ACC112 (cell line): ENCODE data around the gene POC1A.
"Not testable (repeated sequence)": the region's sequence is repeated elsewhere in the genome, so short reads cannot be mapped to it uniquely, and the experiment has no call there.

ENCODE experiments used
- H2AFZ ChIP-seq: fragments of 200-600 bp; sonication (generic); one replicate; pipeline ENCODE4 v1.6.0; 2017; ENCODE audit warnings: antibody characterized with exemption, low read length; ENCODE audit not compliant: unreplicated experiment
- H3K27ac ChIP-seq: fragments of 200-600 bp; sonication (generic); 2 replicates; pipeline ENCODE4 v1.5.1; 2014; ENCODE audit warnings: low read depth, mild to moderate bottlenecking, antibody characterized with exemption, low read length, moderate library complexity
- H3K27me3 ChIP-seq: fragments of 200-600 bp; sonication (generic); 2 replicates; pipeline ENCODE4 v1.6.1; 2014; ENCODE audit warnings: mild to moderate bottlenecking, antibody characterized with exemption, low read length, moderate library complexity, mixed read lengths; ENCODE audit not compliant: insufficient read depth
- H3K36me3 ChIP-seq: fragments of 200-600 bp; sonication (generic); 2 replicates; pipeline ENCODE4 v1.6.1; 2016; ENCODE audit warnings: mild to moderate bottlenecking, antibody characterized with exemption, low read length, moderate library complexity, mixed read lengths; ENCODE audit not compliant: insufficient read depth
- H3K4me1 ChIP-seq: fragments of 200-600 bp; sonication (generic); one replicate; pipeline ENCODE4 v1.6.1; 2016; ENCODE audit warnings: low read length, mixed read lengths; ENCODE audit not compliant: insufficient read depth, unreplicated experiment, control insufficient read depth
- H3K4me3 ChIP-seq: fragments of 200-600 bp; sonication (generic); 2 replicates; pipeline ENCODE4 v1.5.1; 2014; ENCODE audit warnings: mild to moderate bottlenecking, low read depth, low read length
- H3K79me2 ChIP-seq: fragments of 200-600 bp; sonication (generic); one replicate; pipeline ENCODE4 v1.6.0; 2016; ENCODE audit warnings: low read length; ENCODE audit not compliant: control insufficient read depth, unreplicated experiment, insufficient read depth

The POC1A gene

DNA sequence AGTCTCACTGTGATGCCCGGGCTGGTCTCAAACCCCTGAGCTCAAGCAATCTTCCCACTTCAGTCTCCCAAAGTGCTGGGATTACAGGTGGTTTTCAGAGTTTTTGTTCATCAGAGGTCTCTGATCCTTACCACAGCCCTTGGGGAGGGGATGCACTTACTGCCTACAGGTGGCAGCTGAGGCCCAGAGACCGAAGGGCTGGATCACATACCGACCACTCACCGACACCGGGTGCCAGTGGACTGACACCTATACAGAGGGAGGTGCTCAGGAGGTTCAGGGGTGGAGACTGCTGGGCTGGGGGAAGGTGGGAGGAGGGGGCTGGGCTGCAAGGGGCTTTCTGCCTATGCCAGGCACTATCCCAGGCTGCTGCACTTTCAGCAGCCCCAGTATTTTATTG, 117.4 kb downstream of the POC1A start:
- Histone ChIP-seq H2AFZ (no peak overlapping the region), H3K27ac (no peak overlapping the region), H3K4me1 (peaks cover 4% of the 10 kb centered on the region), H3K79me2 (no peaks in the 10 kb centered on the region), H3K36me3 (no peaks in the 10 kb centered on the region), H3K27me3 (no peaks in the 10 kb centered on the region), H3K4me3 (no peak overlapping the region)

DNA sequence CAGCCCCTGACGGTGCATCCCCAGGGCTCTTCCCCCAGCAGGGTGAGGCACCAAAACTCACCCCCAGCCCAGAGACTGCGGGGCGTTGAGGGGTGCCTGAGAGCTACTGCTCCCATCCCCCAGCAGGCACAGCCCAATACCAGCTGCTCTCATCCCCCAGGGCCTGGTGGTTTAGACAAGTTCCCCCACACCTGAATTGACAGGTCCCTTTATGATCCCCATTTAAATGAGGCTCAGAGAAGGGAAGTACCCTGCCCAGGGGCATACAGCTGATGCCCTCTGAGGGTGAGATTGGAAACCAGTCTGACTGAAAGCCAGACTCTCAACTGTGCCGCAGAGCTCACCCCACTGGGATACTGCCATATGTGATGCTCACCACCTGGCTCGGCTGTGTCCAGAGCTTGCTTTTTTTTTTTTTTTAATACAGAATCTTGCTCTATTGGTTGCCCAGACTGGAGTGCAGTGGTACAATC, 118.0 kb downstream of the POC1A start:
- no peak overlapping the region for H2AFZ ChIP-seq
- no peaks in the 10 kb centered on the region for H3K36me3 ChIP-seq
- no peak overlapping the region for H3K4me3 ChIP-seq
- H3K79me2 ChIP-seq, result no peaks in the 10 kb centered on the region
- peaks cover 4% of the 10 kb centered on the region for H3K4me1 ChIP-seq
- no peak overlapping the region for H3K27ac ChIP-seq
- no peaks in the 10 kb centered on the region for H3K27me3 ChIP-seq

DNA sequence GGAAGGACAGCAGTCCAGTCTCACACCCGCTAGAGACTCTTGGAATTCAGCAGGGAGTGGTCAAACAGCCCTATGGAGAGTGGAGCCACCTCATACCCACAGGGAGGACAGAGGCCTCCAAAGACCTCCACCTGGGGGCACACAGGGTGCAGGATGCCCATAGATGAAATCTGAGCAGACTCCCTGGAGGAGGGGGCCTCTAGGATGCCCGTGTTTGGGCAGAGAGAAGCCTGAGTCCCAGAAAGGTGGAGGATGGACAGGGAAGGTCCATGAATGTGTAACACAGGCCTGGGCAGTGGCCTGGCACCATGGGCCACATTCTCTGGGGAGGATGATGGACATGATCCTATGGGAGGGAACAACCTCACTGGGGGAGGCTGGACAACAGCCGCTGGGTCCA, 119.6 kb downstream of the POC1A start:
- Histone ChIP-seq H3K79me2 (no peaks in the 10 kb centered on the region), H3K36me3 (no peaks in the 10 kb centered on the region), H2AFZ (no peak overlapping the region), H3K27me3 (no peaks in the 10 kb centered on the region), H3K4me3 (no peak overlapping the region), H3K27ac (no peak overlapping the region), H3K4me1 (peaks cover 4% of the 10 kb centered on the region)

DNA sequence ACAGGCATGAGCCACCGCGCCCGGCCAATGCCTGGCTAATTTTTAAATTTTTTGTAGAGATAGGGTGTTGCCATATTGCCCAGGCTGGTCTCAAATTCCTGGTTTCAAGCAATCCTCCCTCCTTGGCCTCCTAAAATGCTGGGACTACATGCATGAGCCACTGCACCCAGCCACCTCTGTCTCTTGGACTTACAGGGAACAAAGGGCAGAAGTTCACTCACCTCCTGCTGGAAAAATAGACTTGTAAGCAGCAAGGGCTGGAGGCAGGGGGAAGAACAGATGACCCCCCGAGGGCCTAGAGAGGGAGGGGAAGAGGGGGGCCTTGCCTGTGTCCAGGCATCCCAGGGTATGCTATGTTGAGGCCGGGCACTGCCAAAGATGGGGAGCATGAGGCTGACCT, 120.0 kb downstream of the POC1A start:
- Histone ChIP-seq H2AFZ (no peak overlapping the region), H3K27me3 (no peaks in the 10 kb centered on the region), H3K27ac (no peak overlapping the region), H3K36me3 (no peaks in the 10 kb centered on the region), H3K79me2 (no peaks in the 10 kb centered on the region), H3K4me1 (peaks cover 4% of the 10 kb centered on the region), H3K4me3 (no peak overlapping the region)

DNA sequence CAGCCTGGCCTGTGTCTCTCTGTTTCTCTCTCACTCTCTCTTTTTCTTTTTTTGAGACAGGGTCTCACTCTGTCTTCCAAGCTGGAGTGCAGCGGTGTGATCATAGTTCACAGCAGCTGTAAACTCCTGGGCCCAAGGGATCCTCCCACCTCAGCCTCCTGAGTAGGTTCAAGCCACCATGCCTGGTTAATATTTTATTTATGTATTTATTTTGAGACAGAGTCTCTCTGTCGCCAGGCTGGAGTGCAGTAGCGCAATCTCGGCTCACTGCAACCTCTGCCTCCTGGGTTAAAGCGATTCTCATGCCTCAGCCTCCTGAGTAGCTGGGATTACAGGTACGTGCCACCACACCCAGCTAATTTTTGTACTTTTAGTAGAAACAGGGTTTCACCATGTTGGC, 120.5 kb downstream of the POC1A start:
- H3K4me3 ChIP-seq, H3K79me2 ChIP-seq, H2AFZ ChIP-seq, H3K36me3 ChIP-seq, H3K4me1 ChIP-seq, H3K27ac ChIP-seq, H3K27me3 ChIP-seq: not testable (repeated sequence)

DNA sequence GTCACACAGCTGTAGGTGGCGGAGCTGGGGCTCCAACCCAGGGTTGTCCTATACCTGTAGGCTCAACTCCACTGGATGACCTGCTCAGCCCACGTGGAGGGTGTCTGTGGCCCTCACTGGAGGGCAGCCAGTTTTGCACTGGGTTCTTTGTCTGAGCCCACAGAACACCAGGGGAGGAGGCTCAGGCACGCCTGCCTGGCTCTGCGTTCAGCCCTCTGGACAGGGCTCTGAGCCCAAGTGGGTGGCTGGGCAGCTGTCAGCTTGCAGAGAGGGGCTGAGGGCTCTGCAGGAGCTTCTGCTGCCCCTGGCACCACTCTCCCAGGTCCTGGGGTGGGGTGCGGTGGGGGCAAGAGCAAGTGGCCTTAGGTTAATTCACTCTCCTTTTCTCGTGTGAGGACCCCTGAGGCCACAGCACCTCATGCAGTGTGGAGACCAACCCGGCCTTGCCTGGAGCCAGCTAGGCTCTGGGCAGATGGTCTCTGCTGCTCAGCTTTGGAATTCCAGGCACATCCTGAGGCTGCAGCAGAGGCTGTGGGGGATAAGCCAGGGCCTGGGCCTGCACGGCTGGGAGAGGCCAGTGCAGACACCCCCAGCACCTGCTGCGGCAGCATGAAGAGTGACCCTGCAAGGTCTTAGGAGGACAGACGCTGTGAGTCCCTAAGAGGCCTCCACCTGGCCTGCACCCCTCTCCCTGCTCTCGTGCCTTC, 121.4 kb downstream of the POC1A start:
- H3K4me1 ChIP-seq, result peaks cover 9% of the 10 kb centered on the region
- H3K79me2 ChIP-seq, result no peaks in the 10 kb centered on the region
- no peaks in the 10 kb centered on the region for H3K36me3 ChIP-seq
- no peak overlapping the region for H2AFZ ChIP-seq
- H3K27ac ChIP-seq, result no peak overlapping the region
- no peaks in the 10 kb centered on the region for H3K27me3 ChIP-seq
- no peak overlapping the region for H3K4me3 ChIP-seq

DNA sequence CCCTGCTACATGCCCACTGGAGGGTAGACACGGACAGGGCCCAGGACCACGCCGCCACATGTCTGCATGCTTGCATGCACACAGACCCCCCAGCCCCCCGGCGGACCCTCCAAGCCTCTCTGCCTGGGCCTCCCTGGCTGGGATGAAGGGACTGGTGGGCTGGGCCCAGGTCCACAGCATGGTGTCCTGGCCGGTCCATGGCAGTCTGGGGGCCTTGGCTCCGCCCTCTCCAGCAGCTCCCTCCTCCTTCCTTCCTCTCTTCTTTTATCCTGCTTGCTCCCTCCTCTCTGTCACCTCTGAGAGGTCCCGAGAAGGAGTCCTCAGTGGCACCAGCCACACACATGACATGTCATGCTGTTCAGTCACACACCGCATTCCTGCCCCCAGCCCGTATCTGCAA, 122.3 kb downstream of the POC1A start:
- no peak overlapping the region for H2AFZ ChIP-seq
- no peak overlapping the region for H3K27ac ChIP-seq
- H3K4me3 ChIP-seq, result no peak overlapping the region
- H3K27me3 ChIP-seq, result no peaks in the 10 kb centered on the region
- peaks cover 9% of the 10 kb centered on the region for H3K4me1 ChIP-seq
- H3K79me2 ChIP-seq, result no peaks in the 10 kb centered on the region
- no peaks in the 10 kb centered on the region for H3K36me3 ChIP-seq

DNA sequence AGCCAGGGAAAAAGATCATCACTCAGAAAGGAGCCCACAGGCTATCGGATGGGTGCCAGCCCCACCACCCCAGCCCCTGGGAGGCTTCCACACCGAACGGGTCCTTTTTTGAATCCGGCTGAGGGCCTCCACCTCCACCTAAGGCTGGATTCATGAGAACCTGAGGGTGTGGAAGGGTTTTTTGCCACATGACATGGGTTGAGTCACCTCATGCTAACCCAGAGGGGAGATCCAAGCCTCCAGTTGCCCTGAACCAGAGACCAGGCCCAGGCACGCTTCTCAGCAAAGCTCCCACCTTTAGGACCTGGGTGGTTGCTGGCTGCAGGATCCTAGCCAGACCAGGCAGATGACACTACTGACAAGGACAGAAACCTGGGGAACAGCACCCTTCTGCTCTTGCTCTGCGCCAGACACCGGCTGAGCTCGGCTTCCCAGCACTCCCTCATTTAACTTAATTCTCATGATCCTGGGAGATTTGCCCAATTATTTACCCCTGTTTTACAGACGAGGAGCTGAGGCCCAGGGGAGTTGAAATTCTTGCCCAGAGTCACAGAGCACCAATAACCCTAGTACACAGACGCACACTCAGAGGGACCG, 123.4 kb downstream of the POC1A start:
- Histone ChIP-seq H3K27me3 (no peaks in the 10 kb centered on the region), H3K4me1 (peaks cover 9% of the 10 kb centered on the region), H3K36me3 (no peaks in the 10 kb centered on the region), H3K27ac (no peak overlapping the region), H2AFZ (no peak overlapping the region), H3K79me2 (no peaks in the 10 kb centered on the region), H3K4me3 (no peak overlapping the region)

DNA sequence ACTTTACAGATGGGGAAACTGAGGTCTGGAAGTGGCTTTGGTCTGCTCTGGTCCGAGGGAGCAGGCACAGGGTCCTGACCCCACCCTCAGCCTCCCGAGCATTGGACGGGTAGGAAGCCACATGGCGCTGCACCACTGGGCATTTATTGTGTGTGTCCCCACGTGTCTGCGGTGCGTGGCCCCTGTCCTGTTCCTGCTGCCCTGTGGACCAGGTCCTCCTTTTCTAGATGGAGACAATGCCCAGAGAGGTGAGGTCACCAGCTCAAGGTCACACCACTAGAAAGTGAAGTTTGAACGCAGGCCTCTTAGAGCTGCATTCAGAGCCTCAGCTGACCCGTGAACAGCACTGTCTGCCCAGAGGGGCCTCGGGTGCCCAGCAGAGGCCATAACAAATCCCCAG, 124.7 kb downstream of the POC1A start:
- Histone ChIP-seq H3K36me3 (no peaks in the 10 kb centered on the region), H2AFZ (no peak overlapping the region), H3K79me2 (no peaks in the 10 kb centered on the region), H3K4me3 (no peak overlapping the region), H3K27me3 (no peaks in the 10 kb centered on the region), H3K27ac (no peak overlapping the region), H3K4me1 (peaks cover 9% of the 10 kb centered on the region)

DNA sequence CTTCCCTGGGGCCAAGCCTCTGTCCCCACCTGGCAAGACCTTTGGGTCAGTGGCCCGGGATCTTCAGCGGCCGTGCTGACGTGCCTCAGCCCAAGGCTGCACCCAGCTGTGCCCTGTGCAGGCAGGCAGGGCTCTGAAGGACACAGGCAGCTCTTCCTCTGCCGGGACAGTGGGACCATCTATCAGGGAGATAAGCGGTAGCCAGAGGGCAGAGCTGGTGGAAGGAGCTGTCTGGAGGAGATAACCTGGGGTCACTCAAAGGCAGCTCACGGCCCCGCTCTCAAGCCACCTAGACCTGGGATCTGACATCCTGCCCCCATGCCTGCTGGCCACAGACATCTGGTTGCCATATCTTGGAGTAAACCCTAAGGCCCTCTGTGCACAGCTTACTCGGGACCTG, 125.2 kb downstream of the POC1A start:
- Histone ChIP-seq H3K36me3 (no peaks in the 10 kb centered on the region), H2AFZ (no peak overlapping the region), H3K4me1 (peaks cover 9% of the 10 kb centered on the region), H3K27me3 (no peaks in the 10 kb centered on the region), H3K4me3 (no peak overlapping the region), H3K27ac (no peak overlapping the region), H3K79me2 (no peaks in the 10 kb centered on the region)

DNA sequence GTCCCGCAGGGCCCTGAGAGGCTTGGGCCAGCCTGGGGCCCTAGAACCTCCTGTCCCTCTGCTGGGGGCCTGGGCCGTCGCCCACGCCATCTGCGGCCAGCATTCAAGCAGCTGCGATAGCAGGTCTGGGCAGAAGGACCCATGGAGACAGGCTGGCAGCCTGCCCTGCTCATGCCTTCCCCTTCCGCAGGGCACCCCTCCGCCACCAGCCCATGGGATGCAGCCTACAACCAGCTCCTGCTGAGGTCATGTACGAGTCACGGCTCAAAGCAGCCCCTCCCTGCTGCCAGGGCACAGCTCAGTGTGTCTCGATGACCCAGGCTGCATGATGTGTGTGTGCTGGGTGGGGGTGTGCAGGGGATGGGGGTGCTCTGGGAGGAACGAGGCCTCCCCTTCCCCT, 125.7 kb downstream of the POC1A start:
- H3K36me3 ChIP-seq, result no peaks in the 10 kb centered on the region
- no peak overlapping the region for H2AFZ ChIP-seq
- H3K4me3 ChIP-seq, result no peak overlapping the region
- H3K27ac ChIP-seq, result no peak overlapping the region
- H3K4me1 ChIP-seq, result peaks cover 14% of the 10 kb centered on the region
- no peaks in the 10 kb centered on the region for H3K27me3 ChIP-seq
- no peaks in the 10 kb centered on the region for H3K79me2 ChIP-seq
